ENCODE measurements around the gene PKN1. TPM values are rescaled to one million over a fixed set of nuclear protein-coding genes. Genes with fewer than 3 reads are reported as not detected.

The PKN1 gene
- total and polyA plus RNA-seq, 4 donors: 38.7 to 112 (median 87.2) TPM

- peak overlapping the region; percentile 89 to 97 for H3K4me3 ChIP-seq (ENCODE audit: low read length in 2 of 2)
- no peak overlapping the region for H3K27ac ChIP-seq (ENCODE audit: low read depth in 1 of 2, low read length in 2 of 2)
- H3K27me3 ChIP-seq (ENCODE audit: control insufficient read depth in 1 of 2, insufficient read depth in 2 of 2, low read length in 1 of 2): no peaks in the 10 kb centered on the region
- peaks cover 0 to 5% of the 10 kb centered on the region in 2 donors for H3K36me3 ChIP-seq (ENCODE audit: control insufficient read depth in 1 of 2, insufficient read depth in 2 of 2, low read length in 1 of 2)
- intact Hi-C loops (cut with DNase I): no loop called here
- 25 to 29% methylated on average over 22 of the region's 22 CpGs for WGBS, 2 donors
- no peaks in the 10 kb centered on the region for H3K9me3 ChIP-seq (ENCODE audit: control insufficient read depth, low read length)
- ATAC-seq (ENCODE audit: low FRiP score): no peak
- DNase-seq: no peak
- H3K4me1 ChIP-seq (ENCODE audit: control insufficient read depth in 1 of 2, insufficient read depth in 2 of 2, low read length in 2 of 2): no peaks in the 10 kb centered on the region
Measured at GRCh38 chr19:14516746-14517438, 83.8 kb downstream of the PKN1 start.

- H3K36me3 ChIP-seq (ENCODE audit: control insufficient read depth in 1 of 2, insufficient read depth in 2 of 2, low read length in 1 of 2): peaks cover 0 to 5% of the 10 kb centered on the region in 2 donors
- peak overlapping the region; percentile 89 to 97 for H3K4me3 ChIP-seq (ENCODE audit: low read length in 2 of 2)
- no peaks in the 10 kb centered on the region for H3K9me3 ChIP-seq (ENCODE audit: control insufficient read depth, low read length)
- intact Hi-C loops (cut with DNase I): no loop called here
- peak overlapping the region; percentile 69 to 87 for H3K27ac ChIP-seq (ENCODE audit: low read depth in 1 of 2, low read length in 2 of 2)
- no peaks in the 10 kb centered on the region for H3K27me3 ChIP-seq (ENCODE audit: control insufficient read depth in 1 of 2, insufficient read depth in 2 of 2, low read length in 1 of 2)
- DNase-seq (peak; percentile 66 to 85), ATAC-seq (ENCODE audit: low FRiP score) (no peak)
- 0% methylated on average over 31 to 32 of the region's 32 CpGs for WGBS, 2 donors
- H3K4me1 ChIP-seq (ENCODE audit: control insufficient read depth in 1 of 2, insufficient read depth in 2 of 2, low read length in 2 of 2): no peaks in the 10 kb centered on the region
Measured at GRCh38 chr19:14517446-14517839, 84.3 kb downstream of the PKN1 start.

- peak; percentile 90 to 94 for DNase-seq
- intact Hi-C loops (cut with DNase I): no loop called here
- Histone ChIP-seq H3K27me3 (ENCODE audit: control insufficient read depth in 1 of 2, insufficient read depth in 2 of 2, low read length in 1 of 2) (no peaks in the 10 kb centered on the region), H3K4me3 (ENCODE audit: low read length in 2 of 2) (peak within 1 kb of the TSS; percentile 89 to 97), H3K9me3 (ENCODE audit: control insufficient read depth, low read length) (no peaks in the 10 kb centered on the region), H3K27ac (ENCODE audit: low read depth in 1 of 2, low read length in 2 of 2) (peak within 1 kb of the TSS; percentile 81 to 87), H3K36me3 (ENCODE audit: control insufficient read depth in 1 of 2, insufficient read depth in 2 of 2, low read length in 1 of 2) (peaks cover 0 to 5% of the 10 kb centered on the region in 2 donors), H3K4me1 (ENCODE audit: control insufficient read depth in 1 of 2, insufficient read depth in 2 of 2, low read length in 2 of 2) (no peaks in the 10 kb centered on the region)
- WGBS, 2 donors: 0 to 1% methylated on average over 68 to 81 of the region's 82 CpGs
- peak; percentile 92 for ATAC-seq (ENCODE audit: low FRiP score)
Measured at GRCh38 chr19:14517840-14518505, 84.9 kb downstream of the PKN1 start, which contains the start of gene DNAJB1. Gene DNAJB1 (minus strand): TSS chr19:14518397. CDS start chr19:14518349, 48 bp downstream.

- ATAC-seq (ENCODE audit: low FRiP score) (no peak), DNase-seq (no peak)
- no peaks in the 10 kb centered on the region for H3K4me1 ChIP-seq (ENCODE audit: control insufficient read depth in 1 of 2, insufficient read depth in 2 of 2, low read length in 2 of 2)
- H3K4me3 ChIP-seq (ENCODE audit: low read length in 2 of 2): no peak overlapping the region
- intact Hi-C loops (cut with DNase I): no loop called here
- no peaks in the 10 kb centered on the region for H3K9me3 ChIP-seq (ENCODE audit: control insufficient read depth, low read length)
- no peaks in the 10 kb centered on the region for H3K27me3 ChIP-seq (ENCODE audit: control insufficient read depth in 1 of 2, insufficient read depth in 2 of 2, low read length in 1 of 2)
- 94 to 95% methylated on average over 22 of the region's 22 CpGs for WGBS, 2 donors
- H3K36me3 ChIP-seq (ENCODE audit: control insufficient read depth in 1 of 2, insufficient read depth in 2 of 2, low read length in 1 of 2): peaks cover 0 to 5% of the 10 kb centered on the region in 2 donors
- H3K27ac ChIP-seq (ENCODE audit: low read depth in 1 of 2, low read length in 2 of 2): no peak overlapping the region
Measured at GRCh38 chr19:14519245-14519859, 86.2 kb downstream of the PKN1 start.

GRCh38 chr19:14519860-14520407, 86.8 kb downstream of the PKN1 start:
- H3K9me3 ChIP-seq (ENCODE audit: control insufficient read depth, low read length): no peaks in the 10 kb centered on the region
- no peak overlapping the region for H3K27ac ChIP-seq (ENCODE audit: low read depth in 1 of 2, low read length in 2 of 2)
- H3K4me1 ChIP-seq (ENCODE audit: control insufficient read depth in 1 of 2, insufficient read depth in 2 of 2, low read length in 2 of 2): no peaks in the 10 kb centered on the region
- ATAC-seq (ENCODE audit: low FRiP score): no peak
- intact Hi-C loops (cut with DNase I): no loop called here
- peaks cover 0 to 4% of the 10 kb centered on the region in 2 donors for H3K36me3 ChIP-seq (ENCODE audit: control insufficient read depth in 1 of 2, insufficient read depth in 2 of 2, low read length in 1 of 2)
- no peaks in the 10 kb centered on the region for H3K27me3 ChIP-seq (ENCODE audit: control insufficient read depth in 1 of 2, insufficient read depth in 2 of 2, low read length in 1 of 2)
- H3K4me3 ChIP-seq (ENCODE audit: low read length in 2 of 2): no peak overlapping the region
- no peak for DNase-seq
- WGBS, 2 donors: 39 to 43% methylated on average over 2 of the region's 2 CpGs

GRCh38 chr19:14520543-14520942, 87.4 kb downstream of the PKN1 start:
- H3K27me3 ChIP-seq (ENCODE audit: control insufficient read depth in 1 of 2, insufficient read depth in 2 of 2, low read length in 1 of 2): no peaks in the 10 kb centered on the region
- no peak overlapping the region for H3K27ac ChIP-seq (ENCODE audit: low read depth in 1 of 2, low read length in 2 of 2)
- DNase-seq (no peak), ATAC-seq (ENCODE audit: low FRiP score) (no peak)
- H3K36me3 ChIP-seq (ENCODE audit: control insufficient read depth in 1 of 2, insufficient read depth in 2 of 2, low read length in 1 of 2): no peaks in the 10 kb centered on the region
- intact Hi-C loops (cut with DNase I): no loop called here
- no peaks in the 10 kb centered on the region for H3K9me3 ChIP-seq (ENCODE audit: control insufficient read depth, low read length)
- H3K4me3 ChIP-seq (ENCODE audit: low read length in 2 of 2): no peak overlapping the region
- WGBS, 2 donors: 94 to 95% methylated on average over 4 of the region's 4 CpGs
- no peaks in the 10 kb centered on the region for H3K4me1 ChIP-seq (ENCODE audit: control insufficient read depth in 1 of 2, insufficient read depth in 2 of 2, low read length in 2 of 2)

Other genes with a start within 250 kb of the PKN1 start
- gene ADGRL1, start 227.1 kb upstream of the PKN1 start, total RNA-seq: 10 to 100 TPM; 11.0 to 26.3 TPM
- 1 to 10 TPM; 5.3 to 6.3 TPM for gene ADGRL1, start 227.1 kb upstream of the PKN1 start, polyA plus RNA-seq
- gene ADGRE5, start 51.9 kb upstream of the PKN1 start, total RNA-seq: 100 to 1,000 TPM; 158 to 337 TPM
- gene ADGRE5, start 51.9 kb upstream of the PKN1 start, polyA plus RNA-seq: 10 to 100 TPM; 38.6 to 92.7 TPM
- 10 to 100 TPM; 45.0 to 49.5 TPM for gene DDX39A, start 14.0 kb upstream of the PKN1 start, total RNA-seq
- 10 to 100 TPM; 28.5 to 98.7 TPM for gene DDX39A, start 14.0 kb upstream of the PKN1 start, polyA plus RNA-seq
- gene PTGER1, start 42.0 kb downstream of the PKN1 start, total RNA-seq: 1 to 10 TPM; 2.3 to 4.4 TPM
- not detected for gene PTGER1, start 42.0 kb downstream of the PKN1 start, polyA plus RNA-seq
- gene GIPC1, start 62.8 kb downstream of the PKN1 start, total RNA-seq: 10 to 100 TPM; 42.3 to 53.0 TPM
- 100 to 1,000 TPM in 1 of 2 donors, 10 to 100 TPM in 1; 55.8 to 117 TPM for gene GIPC1, start 62.8 kb downstream of the PKN1 start, polyA plus RNA-seq
- 10 to 100 TPM; 58.0 to 95.8 TPM for gene DNAJB1, start 85.1 kb downstream of the PKN1 start, total RNA-seq
- 10 to 100 TPM; 34.8 to 44.3 TPM for gene DNAJB1, start 85.1 kb downstream of the PKN1 start, polyA plus RNA-seq
- 10 to 100 TPM; 40.1 to 64.4 TPM for gene TECR, start 96.3 kb downstream of the PKN1 start, total RNA-seq
- 100 to 1,000 TPM in 1 of 2 donors, 10 to 100 TPM in 1; 56.5 to 112 TPM for gene TECR, start 96.3 kb downstream of the PKN1 start, polyA plus RNA-seq
- 100 to 1,000 TPM; 118 to 126 TPM for gene NDUFB7, start 138.8 kb downstream of the PKN1 start, total RNA-seq
- 100 to 1,000 TPM; 433 to 452 TPM for gene NDUFB7, start 138.8 kb downstream of the PKN1 start, polyA plus RNA-seq
- under 1 TPM in 1 of 2 donors, not detected in 1; 0.18 TPM for gene CLEC17A, start 149.8 kb downstream of the PKN1 start, total RNA-seq
- gene CLEC17A, start 149.8 kb downstream of the PKN1 start, polyA plus RNA-seq: not detected
- under 1 TPM in 1 of 2 donors, not detected in 1; 0.63 TPM for gene ADGRE3, start 241.5 kb downstream of the PKN1 start, total RNA-seq
- not detected for gene ADGRE3, start 241.5 kb downstream of the PKN1 start, polyA plus RNA-seq

Data from aorta (tissue), 5 donors.